Measurements from ENCODE around the gene WWOX.

The WWOX gene

DNA sequence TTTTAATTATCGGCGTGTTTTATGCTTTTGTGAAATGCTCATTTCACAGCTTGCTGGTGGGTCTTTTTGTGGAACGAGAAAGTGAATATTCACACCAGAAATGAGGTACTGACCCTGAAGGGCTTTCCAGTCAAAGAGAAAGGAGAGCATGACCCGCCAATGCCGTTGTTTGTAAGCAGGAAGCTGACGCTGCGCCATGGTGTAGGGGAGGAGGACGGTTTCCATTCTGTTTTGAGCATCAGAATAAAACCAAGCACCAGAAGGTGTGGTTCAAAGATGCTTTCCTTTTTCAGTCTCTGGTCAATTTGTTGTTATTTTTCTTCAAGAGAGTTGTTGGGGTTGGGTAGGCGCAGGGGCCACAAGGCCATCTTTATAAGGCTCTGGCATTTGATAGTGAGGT, 669.3 kb downstream of the WWOX start:
- no peak for DNase-seq (ENCODE audit: low read depth)

DNA sequence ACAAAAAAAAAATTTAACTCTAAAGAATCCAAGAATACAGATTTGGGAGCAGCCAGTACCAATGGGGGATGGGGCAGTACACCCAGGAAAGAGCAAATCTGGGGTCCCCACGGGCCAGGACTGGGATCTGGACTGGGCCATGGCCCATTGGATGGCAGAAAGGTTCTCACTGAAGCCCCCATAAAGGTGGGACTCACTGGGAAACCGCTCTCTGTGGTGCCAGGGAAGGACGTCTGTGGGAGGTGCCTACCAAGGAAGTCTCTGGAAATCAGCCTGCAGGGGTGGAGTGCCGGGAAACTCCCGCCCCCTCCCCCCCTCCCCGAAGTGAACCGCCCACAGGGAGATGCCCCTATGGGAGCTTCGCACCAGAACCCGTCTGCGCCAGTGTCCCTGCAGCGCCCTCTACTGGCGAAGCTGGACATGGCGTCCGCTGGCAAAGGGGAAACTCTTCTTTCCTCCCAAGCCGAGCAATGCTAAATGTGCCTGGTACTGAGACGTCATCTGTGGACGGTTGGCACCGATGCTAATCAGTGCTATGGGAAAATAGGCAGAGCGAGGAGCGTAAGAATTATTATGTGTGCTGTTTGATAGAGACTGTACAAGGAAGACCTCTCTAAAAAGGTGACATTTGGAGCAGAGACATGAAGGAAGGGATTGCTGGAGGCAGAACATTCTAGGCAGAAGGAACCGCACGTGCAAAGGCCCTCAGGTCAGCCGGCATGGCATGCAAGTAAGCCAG, 671.1 kb downstream of the WWOX start:
- peak; percentile 72 for DNase-seq (ENCODE audit: low read depth)

DNA sequence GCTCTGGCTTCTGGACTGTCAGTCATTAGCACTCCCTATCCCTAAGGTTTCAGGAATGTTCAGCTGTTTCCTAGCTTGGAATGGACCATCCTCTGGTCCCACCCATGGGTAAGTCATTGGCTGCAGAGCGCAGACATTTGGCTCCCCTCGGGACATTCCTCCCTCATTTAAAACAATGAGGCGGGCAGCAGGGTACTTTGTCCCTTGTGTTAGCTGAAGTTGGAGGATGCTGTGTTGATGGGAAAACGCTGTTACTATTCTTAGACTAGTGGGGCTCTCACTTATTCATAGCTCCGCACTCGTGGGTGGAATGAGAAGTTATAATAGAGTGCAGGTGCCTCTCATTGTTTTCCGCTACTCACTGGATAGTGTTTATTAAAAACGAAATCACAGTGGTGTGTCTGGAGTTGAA, 673.8 kb downstream of the WWOX start:
- DNase-seq (ENCODE audit: low read depth) = no peak

DNA sequence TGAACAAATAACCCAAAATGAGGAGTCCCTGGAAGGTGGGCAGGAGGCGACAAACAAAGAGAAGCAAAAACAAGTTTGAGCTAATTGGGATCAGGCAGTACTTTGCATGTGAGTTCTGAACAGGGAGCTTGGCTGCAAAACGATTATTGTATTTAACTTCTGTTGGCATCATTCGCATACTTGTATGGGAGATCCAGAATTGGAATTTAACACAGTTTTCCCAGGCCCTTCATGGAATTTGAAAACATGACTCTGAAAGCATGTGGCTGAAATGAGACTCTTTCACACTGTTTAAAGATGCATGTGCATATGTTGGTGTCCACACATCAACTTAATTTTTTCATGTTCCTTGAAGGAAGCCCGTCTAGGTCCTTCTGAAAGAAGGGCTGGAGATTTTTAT, 674.3 kb downstream of the WWOX start:
- no peak for DNase-seq (ENCODE audit: low read depth)

DNA sequence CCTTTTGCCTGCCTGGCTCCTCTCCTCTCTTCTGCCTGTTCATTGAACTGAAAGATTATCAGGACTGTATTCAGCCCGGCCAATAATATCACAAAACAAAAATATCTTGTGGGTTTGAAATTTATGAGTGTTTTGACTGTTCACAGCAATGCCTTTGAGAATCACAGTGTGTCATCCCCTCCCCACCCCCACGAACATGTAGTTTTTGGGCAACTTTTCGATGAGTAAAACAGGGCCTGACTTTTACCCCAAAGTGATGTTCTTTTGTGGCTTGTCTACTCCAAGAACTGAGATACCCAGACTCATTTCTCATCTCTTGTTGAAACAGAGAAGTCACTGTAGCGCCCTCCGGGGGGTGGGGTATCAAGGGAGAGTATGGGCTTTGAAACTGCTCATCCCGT, 675.7 kb downstream of the WWOX start:
- no peak for DNase-seq (ENCODE audit: low read depth)

DNA sequence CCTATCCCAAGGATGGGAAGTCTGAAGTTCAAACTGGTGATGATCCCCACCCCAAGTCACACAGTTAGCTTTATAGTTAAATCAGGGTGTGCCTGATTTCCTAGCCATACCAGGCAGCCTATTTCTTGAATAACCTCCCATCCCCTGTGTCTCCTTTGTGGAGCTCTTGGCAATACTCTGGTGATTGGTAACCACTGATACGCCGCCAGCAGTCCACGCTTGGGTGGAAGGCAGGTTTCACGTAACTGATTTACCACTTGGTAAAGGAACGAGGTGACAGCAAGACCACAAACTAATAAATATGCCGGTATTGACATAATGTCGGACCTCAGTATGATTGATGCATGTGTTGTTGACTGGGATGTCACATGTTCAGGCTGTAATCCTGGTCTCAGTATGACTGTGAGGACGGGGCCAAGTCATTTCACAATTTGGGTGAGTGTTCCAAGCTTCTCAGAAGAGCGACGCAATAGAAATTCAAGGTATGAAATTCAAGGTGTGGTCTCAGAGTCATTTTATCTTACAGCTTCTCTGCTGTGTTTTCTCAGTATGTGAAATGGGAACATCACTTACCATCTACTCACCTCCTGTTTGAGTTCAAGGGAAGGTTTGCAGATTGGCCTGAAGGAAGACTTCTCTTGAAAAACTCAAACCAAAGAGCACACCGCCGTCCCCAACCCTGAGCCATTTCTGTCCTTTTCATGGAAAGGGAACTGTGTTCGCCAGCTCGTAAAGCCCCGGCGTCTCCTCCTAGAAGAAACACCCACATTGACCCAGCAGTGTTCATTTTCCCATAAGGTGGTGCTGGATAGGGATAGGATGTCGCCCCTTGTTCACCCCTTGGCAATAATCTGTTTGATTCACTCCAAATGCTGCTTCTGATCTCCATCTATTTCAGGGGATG, 678.9 kb downstream of the WWOX start:
- DNase-seq (ENCODE audit: low read depth) = no peak

DNA sequence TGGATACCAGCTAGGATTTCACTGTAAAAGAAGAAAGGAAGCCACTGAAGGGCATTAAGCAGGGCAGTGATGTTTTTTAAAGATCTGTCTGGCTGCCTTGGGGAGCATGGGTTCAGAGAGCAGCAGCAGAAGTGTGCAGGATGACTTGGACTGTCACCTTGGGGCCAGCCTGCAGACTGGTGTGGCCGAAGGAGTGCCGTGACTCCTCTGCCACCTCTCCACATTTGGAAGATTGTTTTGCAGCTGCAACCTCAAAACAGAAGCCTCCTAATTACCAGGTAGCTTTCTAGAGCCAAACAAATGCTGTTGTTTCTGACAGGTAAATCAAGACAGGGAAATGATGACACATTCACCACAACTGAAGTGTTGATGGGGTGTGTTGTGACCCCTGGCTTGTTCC, 681.4 kb downstream of the WWOX start:
- no peak for DNase-seq (ENCODE audit: low read depth)

DNA sequence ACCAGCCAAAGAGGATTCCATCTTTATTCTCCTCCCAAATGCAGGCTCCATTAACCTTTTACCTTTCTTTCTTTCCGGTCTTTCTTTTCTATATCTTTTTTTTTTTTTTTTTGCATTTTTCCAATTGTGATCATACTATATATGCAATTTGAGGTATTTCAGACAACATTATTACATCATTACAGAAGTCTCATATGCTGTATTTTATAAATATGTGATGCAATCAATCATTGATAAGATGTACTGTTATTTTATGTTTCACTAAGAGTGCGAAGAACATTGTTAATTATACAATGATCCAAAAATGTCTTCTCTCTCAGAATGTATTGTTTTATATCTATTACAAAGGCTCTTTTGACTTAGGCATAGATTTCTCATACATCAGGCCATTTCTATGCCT, 683.1 kb downstream of the WWOX start:
- DNase-seq (ENCODE audit: low read depth) = no peak

DNA sequence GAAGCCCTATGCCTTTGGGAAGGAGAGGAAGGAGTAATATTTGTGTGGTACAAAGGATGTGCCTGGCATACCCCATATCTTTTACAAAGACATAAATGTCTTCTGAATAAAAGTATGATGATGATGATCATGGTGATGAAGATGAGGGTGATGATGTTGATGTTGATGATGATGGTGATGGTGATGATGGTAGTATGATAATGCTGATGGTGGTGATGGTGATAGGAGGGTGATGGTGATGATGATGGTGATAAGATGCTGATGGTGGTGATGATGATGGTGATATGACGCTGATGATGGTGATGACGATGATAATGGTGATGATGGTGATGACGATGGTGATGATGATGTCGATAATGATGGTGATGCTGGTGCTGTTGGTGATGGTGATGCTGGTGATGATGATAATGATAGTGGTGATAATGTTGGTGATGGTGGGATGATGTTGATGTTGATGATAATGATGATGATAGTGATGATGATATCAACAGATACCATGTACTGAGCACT, 684.2 kb downstream of the WWOX start:
- no peak for DNase-seq (ENCODE audit: low read depth)

DNA sequence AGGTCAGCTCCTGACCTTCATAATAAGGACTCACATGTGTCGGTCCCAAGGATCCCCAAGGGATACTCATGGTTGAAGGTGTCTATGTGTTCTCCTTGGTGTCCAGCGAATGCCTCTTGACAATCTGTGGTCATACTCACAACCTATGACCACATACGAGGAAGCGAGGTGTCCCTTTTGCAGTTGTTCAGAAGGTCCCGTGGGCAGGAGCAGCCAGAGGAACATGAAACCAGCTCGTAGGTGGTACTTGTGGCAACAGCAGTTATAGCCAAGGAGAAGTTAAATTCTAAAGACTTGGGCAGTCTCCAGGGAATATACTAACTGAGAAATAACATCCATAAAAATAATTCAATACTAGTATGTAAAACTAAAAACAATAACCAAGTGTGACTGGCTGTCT, 685.3 kb downstream of the WWOX start:
- no peak for DNase-seq (ENCODE audit: low read depth)

DNA sequence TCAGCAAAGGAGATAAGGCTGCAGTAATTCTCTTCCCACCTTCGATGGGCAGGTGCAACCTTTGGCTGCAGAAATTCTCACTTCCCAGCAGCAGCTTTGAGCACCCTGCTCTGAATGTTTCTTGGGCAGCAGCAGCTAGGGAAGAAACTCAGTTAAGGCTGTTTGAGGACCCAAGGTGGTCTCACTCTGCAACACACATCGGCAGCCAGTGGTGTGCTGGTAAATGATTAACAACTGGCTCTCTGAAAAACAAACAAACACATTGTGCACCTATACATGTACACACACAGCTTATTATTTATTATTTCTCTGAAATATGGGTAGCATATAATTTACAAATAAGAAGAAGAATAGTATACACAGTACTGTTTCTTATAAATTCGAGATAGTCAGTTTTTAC, 685.8 kb downstream of the WWOX start:
- DNase-seq (ENCODE audit: low read depth) = no peak

DNA sequence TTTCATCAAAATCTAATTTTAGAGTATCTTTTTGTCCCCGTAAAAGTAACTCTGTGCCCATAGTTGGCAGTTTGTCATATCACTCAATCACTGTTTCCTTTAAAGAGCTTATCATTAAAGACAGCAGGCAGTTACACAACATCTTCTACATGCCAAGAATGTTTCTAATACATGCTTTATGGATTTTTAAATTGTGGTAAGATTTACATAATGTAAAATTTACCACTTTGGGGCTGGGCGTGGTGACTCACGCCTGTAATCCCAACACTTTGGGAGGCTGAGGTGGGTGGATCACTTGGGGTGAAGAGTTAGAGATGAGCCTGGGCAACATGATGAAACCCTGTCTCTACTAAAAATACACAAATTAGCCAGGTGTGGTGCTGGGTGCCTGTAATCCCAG, 687.2 kb downstream of the WWOX start:
- no peak for DNase-seq (ENCODE audit: low read depth)

DNA sequence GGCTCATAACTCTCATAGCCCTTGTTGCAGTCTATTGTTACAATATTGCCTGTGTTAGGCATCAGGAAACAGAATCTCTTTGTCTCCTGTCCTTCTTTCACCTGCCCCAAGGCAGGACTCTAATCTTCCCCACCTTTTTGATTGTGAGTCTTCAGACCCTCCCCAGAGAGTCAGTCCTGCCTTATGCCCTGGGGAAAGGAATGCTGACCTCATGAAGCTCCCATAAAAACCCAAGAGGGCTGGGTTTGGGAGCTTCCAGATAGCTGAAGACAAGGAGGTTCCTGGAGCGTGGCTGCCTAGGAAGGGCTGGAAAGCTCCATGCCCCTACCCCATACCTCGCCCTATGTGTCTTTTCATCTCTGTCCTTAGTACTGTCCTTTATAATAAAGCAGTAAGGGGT, 688.8 kb downstream of the WWOX start:
- DNase-seq (ENCODE audit: low read depth) = no peak

DNA sequence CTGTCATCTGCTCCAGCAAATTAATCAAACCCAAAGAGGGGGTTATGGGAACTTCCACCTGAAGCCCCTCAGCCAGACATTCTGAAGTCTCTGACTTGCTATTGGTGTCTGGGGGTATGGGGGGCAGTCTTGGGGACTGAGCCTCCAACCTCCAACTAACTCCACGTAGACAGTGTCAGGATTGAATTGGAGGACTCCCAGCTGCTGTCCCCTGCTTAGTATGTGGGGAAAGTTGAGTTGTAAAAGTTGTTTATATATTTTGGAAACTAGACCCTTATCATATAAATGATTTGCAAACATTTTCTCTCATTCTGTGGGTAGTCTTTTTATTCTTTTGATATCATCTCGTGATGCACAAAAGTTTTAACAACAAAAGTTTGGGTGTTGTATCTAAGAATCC, 689.2 kb downstream of the WWOX start:
- no peak for DNase-seq (ENCODE audit: low read depth)

DNA sequence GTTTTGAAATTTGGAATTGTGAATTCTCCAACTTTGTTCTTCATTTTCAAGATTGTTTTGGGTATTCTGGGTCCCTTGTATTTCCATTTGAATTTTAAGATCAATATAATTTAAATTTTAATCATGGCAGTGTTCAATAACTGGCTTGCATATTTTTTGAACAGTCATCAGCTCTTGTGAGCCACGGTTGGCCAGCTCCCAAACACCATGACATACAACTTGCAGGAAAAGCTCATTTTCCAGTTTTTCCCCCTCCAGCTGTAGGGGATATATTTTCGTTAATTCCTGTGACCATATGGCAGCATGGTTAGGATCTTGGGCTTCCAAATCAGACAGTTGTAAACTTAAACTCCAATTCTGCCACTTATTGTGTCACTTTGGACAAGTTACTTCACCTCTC, 690.1 kb downstream of the WWOX start:
- no peak for DNase-seq (ENCODE audit: low read depth)

DNA sequence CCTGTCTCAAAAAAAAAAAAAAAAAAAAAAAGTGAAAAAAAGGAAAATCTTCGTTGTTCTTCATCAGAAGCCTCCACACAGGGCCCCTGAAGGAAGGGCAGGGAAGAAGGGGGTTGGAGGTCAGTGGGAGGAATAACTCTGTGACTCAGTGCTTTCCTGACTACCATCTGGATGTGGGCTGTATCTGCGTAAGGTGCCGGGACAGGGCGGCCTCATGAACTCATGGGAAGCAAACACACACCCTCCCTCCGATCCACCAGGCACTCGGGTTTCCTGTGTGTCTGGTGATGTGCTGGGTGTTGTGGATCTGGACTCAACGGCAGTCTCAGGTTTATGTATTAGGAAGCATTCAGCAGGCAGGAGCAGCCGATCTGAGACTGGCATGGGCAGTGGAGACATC, 691.6 kb downstream of the WWOX start:
- DNase-seq (ENCODE audit: low read depth) = no peak

DNA sequence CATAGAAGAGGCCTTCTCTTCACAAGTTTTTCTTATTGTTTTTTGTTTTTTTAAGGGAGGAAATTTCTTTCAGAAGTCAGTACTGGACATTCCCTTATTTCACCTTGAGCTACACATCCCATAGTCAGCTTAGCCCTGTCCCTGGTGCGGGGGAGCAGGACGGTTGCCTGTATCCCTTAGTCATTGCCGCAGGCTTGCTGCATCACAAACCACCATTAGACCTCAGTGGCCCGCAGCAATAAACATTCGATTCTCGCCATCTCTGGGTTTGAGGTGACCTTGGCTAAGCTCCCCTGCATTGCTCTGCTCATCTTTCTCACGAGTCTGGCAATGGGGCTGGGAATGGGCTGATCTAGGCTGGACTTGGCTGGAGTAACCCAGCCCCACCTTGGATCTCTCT, 692.5 kb downstream of the WWOX start:
- no peak for DNase-seq (ENCODE audit: low read depth)

DNA sequence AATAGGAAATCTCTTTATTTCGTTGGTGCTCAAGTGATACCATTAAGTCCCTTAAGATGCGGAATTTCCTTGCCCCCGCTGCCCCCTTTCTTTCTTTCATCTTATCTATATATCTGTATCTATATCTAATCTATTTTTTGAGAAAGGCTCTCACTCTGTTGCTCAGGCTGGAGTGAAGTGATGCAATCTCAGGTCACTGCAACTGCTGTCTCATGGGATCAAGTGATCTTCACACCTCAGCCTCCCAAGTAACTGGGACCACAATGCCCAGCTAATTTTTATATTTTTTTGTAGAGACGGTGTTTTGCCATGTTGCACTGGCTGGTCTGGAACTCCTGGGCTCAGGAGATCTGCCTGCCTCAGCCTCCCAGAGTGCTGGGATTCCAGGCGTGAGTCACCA, 693.5 kb downstream of the WWOX start:
- no peak for DNase-seq (ENCODE audit: low read depth)

DNA sequence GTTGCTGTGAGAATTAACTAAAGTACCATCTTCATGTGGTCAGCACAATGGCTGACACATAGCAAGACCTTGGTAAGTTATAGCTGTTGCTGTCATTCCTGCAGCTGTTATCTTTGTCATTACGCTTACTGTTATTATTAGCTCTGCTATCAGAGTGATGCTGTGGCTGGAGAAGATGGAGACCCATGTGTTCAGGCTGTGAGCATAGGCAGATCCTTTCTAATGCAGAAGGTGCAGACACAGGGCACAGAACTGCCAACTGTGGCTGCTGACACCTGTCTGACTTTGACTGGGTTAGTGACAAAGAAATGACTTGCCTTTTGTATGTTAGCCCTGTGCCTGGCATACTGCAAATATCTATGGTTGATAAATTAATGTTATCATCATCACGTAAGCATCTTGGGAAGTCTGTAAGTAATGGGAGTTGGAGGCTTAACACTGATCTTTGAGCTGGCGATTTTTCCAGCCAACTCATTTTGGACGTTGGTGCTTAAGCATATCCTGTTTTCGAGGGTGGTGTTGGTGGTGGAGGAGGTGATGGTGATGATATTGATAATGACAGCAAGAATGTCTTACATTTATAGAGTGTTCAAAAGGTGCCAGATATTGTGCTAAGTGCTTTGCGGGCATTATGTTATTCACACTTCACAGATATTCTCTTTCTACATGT, 695.3 kb downstream of the WWOX start:
- DNase-seq (ENCODE audit: low read depth) = no peak

DNA sequence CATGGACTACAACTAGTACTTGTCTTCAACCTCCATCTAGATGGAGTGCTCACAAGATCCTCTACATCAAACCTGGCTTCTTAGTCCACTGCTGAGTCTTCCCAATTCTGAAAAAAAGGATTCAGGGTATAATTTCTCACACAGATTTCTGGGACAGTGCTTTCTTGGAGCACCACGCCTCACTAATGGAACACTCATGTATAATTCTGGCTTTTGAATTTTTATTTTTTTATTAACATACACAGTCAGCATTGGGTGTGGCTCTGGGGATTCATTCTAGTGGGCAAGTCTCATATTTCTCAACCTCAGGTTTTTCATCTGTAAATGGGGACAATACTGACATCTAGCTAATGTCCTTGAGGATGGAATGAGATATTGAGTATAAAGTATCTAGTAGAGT, 696.0 kb downstream of the WWOX start:
- no peak for DNase-seq (ENCODE audit: low read depth)

DNA sequence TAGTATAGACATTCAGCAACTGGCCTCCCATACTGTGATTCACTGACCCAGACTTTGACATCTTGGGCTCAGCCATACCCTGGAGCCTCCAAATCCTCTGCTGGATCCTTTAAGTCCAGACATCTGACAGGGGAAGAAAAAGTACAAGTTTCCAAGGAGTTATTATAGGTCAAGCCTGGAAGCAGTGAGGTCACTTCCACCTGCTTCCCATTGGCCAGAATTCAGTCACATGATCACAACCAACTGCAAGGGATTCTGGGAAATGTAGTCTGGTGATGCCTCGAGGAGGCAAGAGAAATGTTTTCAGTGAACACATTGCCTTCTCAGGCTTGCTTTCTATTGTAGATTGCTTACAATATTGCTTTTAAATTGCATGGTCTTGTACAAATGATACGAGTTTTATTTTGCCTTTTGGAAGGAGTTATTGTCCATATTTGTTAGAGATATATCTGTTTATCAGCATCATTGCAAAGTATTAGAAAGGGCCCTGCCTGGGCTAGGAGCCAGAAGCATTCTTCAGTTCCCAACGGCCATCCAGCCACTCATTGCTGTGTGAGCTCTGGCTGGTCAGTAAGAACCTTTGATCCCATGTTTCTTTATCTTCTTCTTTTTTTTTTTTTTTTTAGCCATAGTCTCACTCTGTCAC, 696.9 kb downstream of the WWOX start:
- no peak for DNase-seq (ENCODE audit: low read depth)

DNA sequence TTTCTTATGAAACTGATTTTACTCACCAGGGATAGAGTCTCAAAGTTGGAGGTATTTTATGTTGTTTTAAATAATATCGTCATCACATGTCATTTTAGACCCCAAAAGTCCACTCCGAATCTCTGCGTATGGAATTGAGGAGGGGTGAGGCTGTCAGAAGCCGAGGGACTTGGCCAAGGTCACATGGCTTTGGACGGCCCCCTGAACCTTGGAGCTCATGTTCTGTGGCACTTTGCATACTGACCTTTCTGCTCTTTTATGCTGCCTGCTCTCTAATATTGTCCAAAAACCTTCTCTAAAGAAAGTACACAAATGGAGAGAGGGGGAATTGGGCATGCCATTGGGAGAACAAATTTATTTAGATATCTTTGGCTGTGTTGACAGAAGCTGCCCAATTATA, 700.0 kb downstream of the WWOX start:
- DNase-seq (ENCODE audit: low read depth) = no peak
